Stimulated activated naive B cell treated with anti-CD40 and anti-IgM and Interleukin-4, amounts not matched to agents 10 μg/mL and 1 μg/mL and 100 μg/mL, for 72 hours (primary cell): ENCODE data around the gene TCF12.

Experiments used
- ATAC-seq, 2 donors: fragments of 150-1000 bp; cut with Tn5 transposase; replicated peaks; 2 replicates each; pipeline ENCODE4 v1.10.0; 2021; ENCODE audit warnings: moderate library complexity in 1 of 2
- DNase-seq: peaks from one replicate; pipeline ENCODE4 v3.0.0; 2021
- H3K27ac Mint-ChIP-seq: one replicate; pipeline ENCODE4 v1.8.0; 2022; ENCODE audit warnings: mild to moderate bottlenecking, mixed read lengths
- H3K27me3 Mint-ChIP-seq, 2 donors: one replicate each; pipeline ENCODE4 v1.8.0; 2022; ENCODE audit warnings: mixed read lengths in 2 of 2
- H3K36me3 Mint-ChIP-seq, 2 donors: one replicate each; pipeline ENCODE4 v1.8.0; 2022; ENCODE audit warnings: mixed read lengths in 2 of 2, mild to moderate bottlenecking in 1 of 2
- H3K4me1 Mint-ChIP-seq, 2 donors: one replicate each; pipeline ENCODE4 v1.8.0; 2022; ENCODE audit warnings: mixed read lengths in 2 of 2, mild to moderate bottlenecking in 1 of 2
- H3K4me3 Mint-ChIP-seq, 2 donors: one replicate each; pipeline ENCODE4 v1.8.0; 2022; ENCODE audit warnings: mild to moderate bottlenecking in 2 of 2, mixed read lengths in 2 of 2, moderate library complexity in 1 of 2
- H3K9me3 Mint-ChIP-seq, 2 donors: one replicate each; pipeline ENCODE4 v1.8.0; 2022; ENCODE audit warnings: mixed read lengths in 2 of 2, mild to moderate bottlenecking in 1 of 2

The TCF12 gene

GRCh38 chr15:57272771-57273357 lies 354.4 kb downstream of the TCF12 start:
- DNase-seq (no peak), ATAC-seq (no peak)
- Mint-ChIP-seq H3K27ac (no peak overlapping the region), H3K4me3 (no peak overlapping the region), H3K9me3 (peaks cover 0 to 3% of the 10 kb centered on the region in 2 donors), H3K36me3 (peaks cover 37 to 62% of the 10 kb centered on the region in 2 donors), H3K4me1 (peaks cover 7 to 39% of the 10 kb centered on the region in 2 donors), H3K27me3 (no peaks in the 10 kb centered on the region)

GRCh38 chr15:57273402-57273801 lies 355.0 kb downstream of the TCF12 start:
- DNase-seq (no peak), ATAC-seq (no peak)
- Mint-ChIP-seq H3K27me3 (no peaks in the 10 kb centered on the region), H3K36me3 (peaks cover 35 to 61% of the 10 kb centered on the region in 2 donors), H3K27ac (no peak overlapping the region), H3K9me3 (peaks cover 0 to 3% of the 10 kb centered on the region in 2 donors), H3K4me1 (peaks cover 12 to 45% of the 10 kb centered on the region in 2 donors), H3K4me3 (no peak overlapping the region)

GRCh38 chr15:57278439-57278838 lies 360.0 kb downstream of the TCF12 start:
- DNase-seq (no peak), ATAC-seq (no peak)
- Mint-ChIP-seq H3K27me3 (no peaks in the 10 kb centered on the region), H3K9me3 (no peaks in the 10 kb centered on the region), H3K36me3 (peaks cover 23 to 48% of the 10 kb centered on the region in 2 donors), H3K27ac (peak overlapping the region; percentile 14), H3K4me1 (peaks cover 34 to 72% of the 10 kb centered on the region in 2 donors), H3K4me3 (no peak overlapping the region)

GRCh38 chr15:57280464-57280863 lies 362.0 kb downstream of the TCF12 start:
- Mint-ChIP-seq H3K27me3 (no peaks in the 10 kb centered on the region), H3K4me3 (no peak overlapping the region), H3K9me3 (no peaks in the 10 kb centered on the region), H3K36me3 (peaks cover 15 to 34% of the 10 kb centered on the region in 2 donors), H3K4me1 (peaks cover 41 to 80% of the 10 kb centered on the region in 2 donors), H3K27ac (peak overlapping the region; percentile 28)
- DNase-seq (no peak), ATAC-seq (no peak)

GRCh38 chr15:57281321-57281720 lies 362.9 kb downstream of the TCF12 start:
- peak overlapping the region; percentile 90 for H3K27ac Mint-ChIP-seq
- peaks cover 18 to 32% of the 10 kb centered on the region in 2 donors for H3K36me3 Mint-ChIP-seq
- H3K4me3 Mint-ChIP-seq: peak overlapping the region; percentile 83 to 84
- peaks cover 49 to 81% of the 10 kb centered on the region in 2 donors for H3K4me1 Mint-ChIP-seq
- H3K27me3 Mint-ChIP-seq: no peaks in the 10 kb centered on the region
- H3K9me3 Mint-ChIP-seq: no peaks in the 10 kb centered on the region
- peak; percentile 38 to 46 for ATAC-seq
- no peak for DNase-seq

GRCh38 chr15:57282686-57283085 lies 364.2 kb downstream of the TCF12 start:
- no peak for DNase-seq
- H3K9me3 Mint-ChIP-seq: no peaks in the 10 kb centered on the region
- peaks cover 58 to 95% of the 10 kb centered on the region in 2 donors for H3K4me1 Mint-ChIP-seq
- no peaks in the 10 kb centered on the region for H3K27me3 Mint-ChIP-seq
- peak overlapping the region; percentile 93 for H3K27ac Mint-ChIP-seq
- no peak for ATAC-seq
- peaks cover 20 to 31% of the 10 kb centered on the region in 2 donors for H3K36me3 Mint-ChIP-seq
- peak overlapping the region; percentile 17 to 68 for H3K4me3 Mint-ChIP-seq

- H3K27me3 Mint-ChIP-seq: no peaks in the 10 kb centered on the region
- peak overlapping the region; percentile 93 for H3K27ac Mint-ChIP-seq
- H3K9me3 Mint-ChIP-seq: no peaks in the 10 kb centered on the region
- DNase-seq: no peak
- H3K4me1 Mint-ChIP-seq: peaks cover 54 to 89% of the 10 kb centered on the region in 2 donors
- peaks cover 18 to 23% of the 10 kb centered on the region in 2 donors for H3K36me3 Mint-ChIP-seq
- peak overlapping the region; percentile 26 to 59 for H3K4me3 Mint-ChIP-seq
- ATAC-seq: peak; percentile 19 to 38
Measured at GRCh38 chr15:57283774-57284503, 365.5 kb downstream of the TCF12 start.

- peaks cover 54 to 88% of the 10 kb centered on the region in 2 donors for H3K4me1 Mint-ChIP-seq
Measured at GRCh38 chr15:57284535-57284934, 366.1 kb downstream of the TCF12 start.

GRCh38 chr15:57285386-57285785 lies 366.9 kb downstream of the TCF12 start:
- peak overlapping the region in 1 of 2 donors; percentile 14 for H3K4me3 Mint-ChIP-seq
- peaks cover 54 to 88% of the 10 kb centered on the region in 2 donors for H3K4me1 Mint-ChIP-seq
- H3K27me3 Mint-ChIP-seq: no peaks in the 10 kb centered on the region
- DNase-seq (no peak), ATAC-seq (no peak)
- H3K27ac Mint-ChIP-seq: peak overlapping the region; percentile 86
- peaks cover 0 to 1% of the 10 kb centered on the region in 2 donors for H3K9me3 Mint-ChIP-seq
- peaks cover 15 to 23% of the 10 kb centered on the region in 2 donors for H3K36me3 Mint-ChIP-seq

More at GRCh38 chr15:57284535-57284934, 366.1 kb downstream of the TCF12 start:
- no peak for DNase-seq
- peak overlapping the region; percentile 93 for H3K27ac Mint-ChIP-seq
- no peaks in the 10 kb centered on the region for H3K27me3 Mint-ChIP-seq
- peak overlapping the region; percentile 26 to 59 for H3K4me3 Mint-ChIP-seq
- no peaks in the 10 kb centered on the region for H3K9me3 Mint-ChIP-seq
- H3K36me3 Mint-ChIP-seq: peaks cover 15 to 23% of the 10 kb centered on the region in 2 donors
- peak; percentile 66 to 79 for ATAC-seq

- H3K27me3 Mint-ChIP-seq: no peaks in the 10 kb centered on the region
- ATAC-seq (peak; percentile 67 to 68), DNase-seq (no peak)
- peaks cover 22 to 27% of the 10 kb centered on the region in 2 donors for H3K36me3 Mint-ChIP-seq
- peaks cover 0 to 2% of the 10 kb centered on the region in 2 donors for H3K9me3 Mint-ChIP-seq
- peaks cover 52 to 91% of the 10 kb centered on the region in 2 donors for H3K4me1 Mint-ChIP-seq
- peak overlapping the region; percentile 91 for H3K27ac Mint-ChIP-seq
- peak overlapping the region; percentile 51 to 71 for H3K4me3 Mint-ChIP-seq
Measured at GRCh38 chr15:57286446-57287122, 368.1 kb downstream of the TCF12 start.

- DNase-seq (no peak), ATAC-seq (no peak)
- Mint-ChIP-seq H3K27me3 (no peaks in the 10 kb centered on the region), H3K4me3 (peak overlapping the region; percentile 51 to 71), H3K4me1 (peaks cover 54 to 91% of the 10 kb centered on the region in 2 donors), H3K9me3 (peaks cover 0 to 2% of the 10 kb centered on the region in 2 donors), H3K27ac (peak overlapping the region; percentile 91), H3K36me3 (peaks cover 26 to 33% of the 10 kb centered on the region in 2 donors)
Measured at GRCh38 chr15:57287123-57287521, 368.7 kb downstream of the TCF12 start.

GRCh38 chr15:57288926-57289580 lies 370.6 kb downstream of the TCF12 start:
- Mint-ChIP-seq H3K27me3 (no peaks in the 10 kb centered on the region), H3K4me3 (peak overlapping the region; percentile 18 to 30), H3K4me1 (peaks cover 46 to 77% of the 10 kb centered on the region in 2 donors), H3K27ac (peak overlapping the region; percentile 93), H3K36me3 (peaks cover 31 to 33% of the 10 kb centered on the region in 2 donors), H3K9me3 (peaks cover 0 to 4% of the 10 kb centered on the region in 2 donors)
- ATAC-seq: no peak
- DNase-seq: no peak

- H3K9me3 Mint-ChIP-seq: peaks cover 0 to 4% of the 10 kb centered on the region in 2 donors
- no peak for DNase-seq
- peaks cover 31 to 37% of the 10 kb centered on the region in 2 donors for H3K36me3 Mint-ChIP-seq
- H3K4me1 Mint-ChIP-seq: peaks cover 40 to 78% of the 10 kb centered on the region in 2 donors
- H3K27ac Mint-ChIP-seq: peak overlapping the region; percentile 33
- H3K4me3 Mint-ChIP-seq: peak overlapping the region; percentile 3 to 15
- H3K27me3 Mint-ChIP-seq: no peaks in the 10 kb centered on the region
- ATAC-seq: peak; percentile 33 to 61
Measured at GRCh38 chr15:57290187-57290586, 371.7 kb downstream of the TCF12 start.

GRCh38 chr15:57290826-57291225 lies 372.4 kb downstream of the TCF12 start:
- no peaks in the 10 kb centered on the region for H3K27me3 Mint-ChIP-seq
- peaks cover 37 to 74% of the 10 kb centered on the region in 2 donors for H3K4me1 Mint-ChIP-seq
- no peak for DNase-seq
- H3K36me3 Mint-ChIP-seq: peaks cover 28 to 34% of the 10 kb centered on the region in 2 donors
- peaks cover 0 to 4% of the 10 kb centered on the region in 2 donors for H3K9me3 Mint-ChIP-seq
- ATAC-seq: no peak
- H3K27ac Mint-ChIP-seq: peak overlapping the region; percentile 48
- H3K4me3 Mint-ChIP-seq: no peak overlapping the region
